GM19035 (cell line): ENCODE data around the gene ASL.
"Not testable (repeated sequence)": the region's sequence is repeated elsewhere in the genome, so short reads cannot be mapped to it uniquely, and the experiment has no call there.

ENCODE experiments used
- ATAC-seq: cut with Tn5 transposase; IDR thresholded peaks from one replicate; pipeline ENCODE4 v1.9.1; 2021; ENCODE audit not compliant: unreplicated experiment

The ASL gene

GRCh38 chr7:66075590-66076461 lies at the start of gene ASL:
TSS of gene ASL (plus strand) at chr7:66075819. CDS start at chr7:66076082, 263 bp downstream.
- ATAC-seq = peak; percentile 99

DNA sequence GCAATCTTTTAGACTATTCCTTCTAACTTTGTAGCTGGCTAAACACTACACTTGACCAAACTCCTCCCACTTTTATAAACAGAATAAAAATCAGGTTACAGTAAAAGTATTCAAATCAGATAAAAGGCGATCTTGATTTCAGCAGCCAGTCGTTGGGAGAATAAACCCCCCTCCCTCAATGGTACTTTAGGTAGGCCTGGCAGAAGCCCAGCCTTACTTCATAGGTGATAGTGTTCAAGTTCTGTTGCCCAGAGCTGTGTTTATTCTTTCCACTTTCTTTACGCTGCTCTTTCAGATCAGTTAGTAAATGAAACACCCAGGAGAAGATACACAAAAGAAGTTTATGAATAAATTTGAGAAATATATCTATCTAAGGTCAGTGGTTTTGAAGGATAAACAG lies 47.3 kb upstream of the ASL start:
- not testable (repeated sequence) for ATAC-seq

- ATAC-seq = no peak
Measured at GRCh38 chr7:66033471-66034385, 41.9 kb upstream of the ASL start.

DNA sequence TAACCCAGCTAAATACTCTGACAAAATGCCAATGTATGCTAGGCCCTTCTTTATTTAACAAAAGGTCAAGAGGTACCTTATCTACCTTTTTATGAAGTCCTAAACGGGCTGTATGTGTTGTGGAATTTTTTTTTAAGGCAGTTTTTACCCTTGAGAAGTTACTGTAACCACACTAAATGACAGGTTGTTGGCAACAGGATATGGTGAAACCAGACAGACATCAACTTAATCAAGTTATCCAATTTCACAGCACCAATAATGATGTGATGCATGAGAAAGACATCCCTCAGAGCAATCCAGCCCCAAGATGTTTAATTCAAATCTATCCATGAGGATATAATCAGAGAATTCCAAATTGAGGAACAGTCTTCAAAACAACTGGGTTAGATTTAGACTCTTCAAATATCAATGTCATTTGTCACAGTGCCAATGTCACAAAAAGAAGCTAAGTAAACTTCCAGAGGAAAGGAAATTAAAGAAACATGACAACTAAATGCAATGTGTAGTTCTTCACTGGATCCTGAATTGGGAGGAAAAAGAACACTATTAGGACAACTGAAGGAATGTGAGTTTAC lies 41.1 kb upstream of the ASL start:
- ATAC-seq = not testable (repeated sequence)

GRCh38 chr7:66036382-66036781 lies 39.2 kb upstream of the ASL start:
- ATAC-seq = no peak

- ATAC-seq = no peak
Measured at GRCh38 chr7:66036788-66037187, 38.8 kb upstream of the ASL start.

GRCh38 chr7:66039094-66039670 lies 36.4 kb upstream of the ASL start:
- ATAC-seq = no peak

GRCh38 chr7:66043681-66044497 lies 31.7 kb upstream of the ASL start:
- no peak for ATAC-seq

DNA sequence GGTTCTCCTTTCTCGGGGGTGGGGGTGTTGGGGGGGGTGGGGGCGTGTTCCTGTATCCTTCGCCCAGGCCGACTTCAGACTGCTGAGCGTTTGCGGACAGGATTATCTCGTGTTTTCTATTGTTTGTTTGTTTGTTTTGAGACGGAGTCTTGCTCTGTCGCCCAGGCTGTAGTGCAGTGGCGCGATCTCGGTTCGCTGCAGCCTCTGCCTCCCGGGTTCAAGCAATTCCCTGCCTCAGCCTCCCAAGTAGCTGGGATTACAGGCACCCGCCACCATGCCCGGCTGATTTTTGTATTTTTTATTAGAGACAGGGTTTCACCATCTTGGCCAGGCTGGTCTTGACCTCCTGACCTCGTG lies 31.1 kb upstream of the ASL start:
- ATAC-seq = not testable (repeated sequence)

DNA sequence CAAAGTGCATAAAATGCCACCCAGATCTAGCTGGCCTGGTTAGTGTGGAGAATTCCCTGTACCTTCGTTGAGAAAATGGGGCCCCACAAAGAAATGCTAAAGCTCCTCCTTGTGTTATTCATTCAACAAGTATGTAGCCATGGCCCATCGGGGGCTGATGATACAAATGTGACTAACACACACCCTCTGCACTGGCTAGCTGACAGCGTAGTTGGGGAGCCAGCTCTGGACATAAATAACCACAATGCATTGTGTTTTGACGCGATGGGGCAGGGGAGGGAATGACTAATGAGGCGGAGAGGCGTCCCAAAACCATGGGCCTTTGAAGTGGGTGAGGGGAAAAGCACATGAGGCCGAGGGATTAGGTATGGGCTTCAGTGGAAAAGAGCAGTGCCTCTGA lies 28.2 kb upstream of the ASL start:
- ATAC-seq = no peak

DNA sequence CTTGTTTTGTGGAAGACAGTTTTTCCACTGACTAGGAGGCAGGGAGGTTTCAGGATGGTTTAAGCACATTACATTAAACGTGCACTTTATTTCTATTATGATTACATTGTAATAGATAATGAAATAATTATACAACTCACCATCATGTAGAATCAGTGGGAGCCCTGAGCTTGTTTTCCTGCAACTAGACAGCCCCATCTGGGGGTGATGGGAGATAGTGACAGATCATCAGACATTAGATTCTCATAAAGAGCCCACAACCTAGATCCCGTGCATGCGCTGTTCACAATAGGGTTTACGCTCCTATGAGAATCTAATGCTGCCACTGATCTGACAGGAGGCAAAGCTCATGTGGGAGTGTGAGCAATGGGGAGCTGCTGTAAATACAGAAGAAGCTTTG lies 25.7 kb upstream of the ASL start:
- ATAC-seq = not testable (repeated sequence)

DNA sequence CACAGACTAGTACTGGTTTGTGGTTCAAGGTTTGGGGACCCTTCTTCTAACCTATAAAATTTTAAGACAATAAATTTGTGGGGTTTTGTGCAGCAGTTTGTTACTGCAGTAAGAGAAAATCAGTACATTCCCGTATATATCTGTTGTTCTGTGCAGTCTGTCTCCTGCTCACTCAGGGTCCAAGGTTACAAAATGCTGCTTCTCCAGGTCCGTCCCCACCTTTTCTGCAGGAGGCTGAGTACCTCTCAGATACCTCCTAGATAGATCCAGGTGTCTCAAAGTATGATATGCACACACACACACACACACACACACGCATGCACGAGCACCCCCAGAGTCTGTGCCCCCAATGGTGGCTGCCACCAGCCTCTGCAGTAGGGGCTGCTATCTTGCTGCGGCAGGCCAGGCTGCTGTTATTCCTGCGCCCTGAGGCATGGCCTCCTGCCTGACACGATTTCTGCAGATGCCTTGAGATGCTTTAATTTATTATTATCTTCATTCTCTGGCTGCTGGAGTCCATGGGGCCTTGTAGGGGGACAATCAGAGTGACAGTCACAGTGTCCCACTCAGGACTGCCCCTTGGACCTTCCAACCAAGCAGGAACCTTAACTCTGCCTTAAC lies 25.2 kb upstream of the ASL start:
- no peak for ATAC-seq

- ATAC-seq = no peak
Measured at GRCh38 chr7:66050990-66051448, 24.6 kb upstream of the ASL start.

DNA sequence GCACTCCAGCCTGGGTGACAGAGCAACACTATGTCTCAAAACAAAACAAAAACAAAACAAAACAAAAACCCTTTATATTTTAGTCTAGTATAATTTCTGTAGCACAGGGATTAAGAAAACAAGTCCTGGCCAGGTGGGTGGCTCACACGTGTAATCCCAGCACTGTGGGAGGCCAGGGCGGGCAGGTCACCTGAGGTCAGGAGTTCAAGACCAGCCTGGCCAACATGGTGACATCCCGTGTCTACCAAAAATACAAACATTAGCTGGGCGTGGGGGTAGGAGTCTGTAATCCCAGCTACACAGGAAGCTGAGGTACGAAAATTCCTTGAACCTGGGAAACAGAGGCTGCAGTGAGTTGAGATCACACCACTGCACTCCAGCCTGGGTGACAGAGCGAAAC lies 23.2 kb upstream of the ASL start:
- no peak for ATAC-seq

- ATAC-seq = no peak
Measured at GRCh38 chr7:66054063-66054462, 21.6 kb upstream of the ASL start.

DNA sequence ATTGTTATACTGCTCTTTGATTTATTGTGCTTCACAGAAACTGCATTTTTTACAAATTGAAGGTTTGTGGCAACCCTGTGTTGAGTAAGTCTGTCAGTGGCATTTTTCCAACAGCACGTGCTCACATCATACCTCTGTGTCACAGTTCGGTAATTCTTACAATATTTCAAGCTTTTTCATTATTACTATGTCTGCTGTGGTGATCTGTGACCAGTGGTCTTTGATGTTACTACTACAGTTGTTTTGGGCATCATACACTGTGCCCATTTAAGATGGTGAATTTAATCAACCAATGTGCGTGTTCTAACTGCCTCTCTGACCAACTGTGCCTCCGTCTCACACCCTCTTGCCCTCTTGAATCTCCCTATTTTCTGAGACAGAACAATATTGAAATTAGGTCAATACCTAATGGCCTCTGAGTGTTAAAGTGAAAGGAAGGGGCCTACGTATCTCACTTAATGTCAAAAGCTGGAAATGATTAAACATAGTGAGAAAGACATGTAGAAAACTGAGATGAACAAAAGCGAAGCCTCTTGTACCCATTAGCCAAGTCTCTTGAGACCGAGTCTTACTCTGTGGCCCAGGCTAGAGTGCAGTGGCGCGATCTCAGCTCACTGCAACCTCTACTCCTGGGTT lies 20.2 kb upstream of the ASL start:
- peak; percentile 57 for ATAC-seq

GRCh38 chr7:66060796-66061195 lies 14.8 kb upstream of the ASL start:
- ATAC-seq = no peak

DNA sequence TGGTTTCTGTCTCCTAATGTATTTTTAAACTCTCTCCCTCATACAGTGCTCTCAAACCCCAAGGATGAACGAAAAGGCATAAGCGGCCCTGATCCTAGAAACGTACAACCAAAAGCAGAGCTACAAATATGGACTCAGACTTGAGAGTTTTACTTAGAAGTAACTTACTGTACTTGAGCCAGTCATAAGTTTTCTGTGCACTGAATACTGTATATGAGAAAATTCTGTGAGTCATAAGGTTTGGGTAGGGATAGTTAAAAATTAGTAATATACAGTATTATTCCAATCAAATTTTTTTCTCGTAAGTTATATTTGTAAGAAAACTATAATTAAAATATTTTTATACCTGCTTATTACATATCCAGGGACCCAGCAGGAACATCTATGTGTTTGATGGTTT lies 5.9 kb upstream of the ASL start:
- ATAC-seq = no peak

DNA sequence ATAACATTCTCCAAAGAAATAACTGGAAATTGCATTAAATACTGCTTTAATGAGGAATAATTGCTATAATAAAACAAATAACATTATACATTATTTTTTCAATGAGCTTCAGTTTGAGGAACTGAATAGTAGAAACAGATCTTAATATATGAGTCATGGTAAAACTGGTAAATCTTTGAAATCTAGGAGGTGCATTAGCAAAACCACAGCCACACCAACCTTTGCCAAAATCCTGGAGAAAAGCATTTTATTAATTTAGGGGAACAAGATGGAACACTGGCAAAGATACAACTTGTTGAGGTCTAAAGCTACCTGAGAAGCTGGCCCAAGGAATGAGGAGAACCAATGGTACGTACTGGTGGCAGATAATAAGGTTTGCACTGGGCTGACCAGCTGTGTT lies 5.4 kb upstream of the ASL start:
- ATAC-seq = no peak
